Right atrium auricular region (tissue), 2 donors: ENCODE measurements around the gene NEMP2. TPM values are rescaled to one million over a fixed set of nuclear protein-coding genes. Genes with fewer than 3 reads are reported as not detected.
A peak's percentile ranks its signal among the peaks of the same experiment; 100 is the strongest.

Experiments used
- DNase-seq: peaks from one replicate; pipeline ENCODE4 v3.0.0-alpha.2; 2019; ENCODE audit warnings: low spot score
- H3K27ac ChIP-seq, 2 donors: fragments of 200-600 bp; sonication (generic); 1 replicate in 1 of 2; 2 replicates in 1 of 2; pipeline ENCODE4 v1.5.1; 2016 to 2019
- H3K27me3 ChIP-seq, 2 donors: fragments of 200-600 bp; sonication (generic); one replicate each; pipeline versions ENCODE4 v1.5.1 to v1.6.0; 2017 to 2019
- H3K36me3 ChIP-seq: fragments of 200-600 bp; sonication (generic); one replicate; pipeline ENCODE4 v1.5.1; 2016
- H3K4me1 ChIP-seq, 2 donors: fragments of 200-600 bp; sonication (generic); one replicate each; pipeline versions ENCODE4 v1.5.1 to v1.6.0; 2017 to 2019
- H3K4me3 ChIP-seq, 2 donors: fragments of 200-600 bp; sonication (generic); 1 replicate in 1 of 2; 2 replicates in 1 of 2; pipeline ENCODE4 v1.5.1; 2017 to 2019; ENCODE audit warnings: mild to moderate bottlenecking in 1 of 2, moderate library complexity in 1 of 2
- H3K9me3 ChIP-seq, 2 donors: fragments of 200-600 bp; sonication (generic); one replicate each; pipeline ENCODE4 v1.5.1; 2019
- CTCF ChIP-seq, 2 donors: fragments of 200-600 bp; sonication (generic); IDR thresholded peaks; one replicate each; pipeline ENCODE4 v1.5.1; 2019; ENCODE audit warnings: antibody characterized with exemption in 2 of 2
- total RNA-seq, 2 donors: library from RNA; depleted of rRNA; stranded (reverse); fragments of >200 nt; gene quantifications; one replicate each; pipeline ENCODE4 v1.1.0, GENCODE V29; 2016

NEMP2 gene
- total RNA-seq, 2 donors from 2014 or later = 2.7 to 3.3 TPM

GRCh38 chr2:190545093-190545492, 10.6 kb upstream of the NEMP2 start:
- peak overlapping the region; percentile 19 to 33 for H3K27ac ChIP-seq
- peaks cover 0 to 23% of the 10 kb centered on the region in 2 donors for H3K9me3 ChIP-seq
- peak overlapping the region in 1 of 2 donors; percentile 26 for H3K4me3 ChIP-seq
- H3K4me1 ChIP-seq = no peaks in the 10 kb centered on the region
- H3K36me3 ChIP-seq = no peaks in the 10 kb centered on the region
- no peak for DNase-seq
- TF ChIP-seq CTCF (IDR thresholded peaks at IDR 0.05) = no peak
- no peaks in the 10 kb centered on the region for H3K27me3 ChIP-seq

- DNase-seq = no peak
- Histone ChIP-seq H3K9me3 (peaks cover 0 to 37% of the 10 kb centered on the region in 2 donors), H3K4me1 (peaks cover 0 to 8% of the 10 kb centered on the region in 2 donors), H3K4me3 (no peak overlapping the region), H3K27me3 (no peaks in the 10 kb centered on the region), H3K27ac (no peak overlapping the region), H3K36me3 (no peaks in the 10 kb centered on the region)
- no peak for TF ChIP-seq CTCF (IDR thresholded peaks at IDR 0.05)
Measured at GRCh38 chr2:190540048-190540447, 5.5 kb upstream of the NEMP2 start.

DNA sequence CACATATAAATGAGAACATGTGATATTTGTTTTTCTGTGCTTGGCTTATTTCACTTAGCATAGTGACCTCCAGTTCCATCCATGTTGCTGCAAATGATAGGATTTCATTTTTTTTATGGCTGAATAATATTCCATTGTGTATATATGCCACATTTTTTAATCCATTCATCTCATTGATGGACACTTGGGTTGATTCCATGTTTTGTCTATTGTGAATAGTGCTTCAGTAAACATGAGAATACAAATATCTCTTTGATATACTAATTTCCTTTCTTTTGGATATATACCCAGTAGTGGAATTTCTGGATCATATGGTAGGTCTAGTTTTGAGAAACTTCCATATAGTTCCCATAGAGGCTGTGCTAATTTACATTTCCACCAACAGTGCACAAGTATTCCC, 3.7 kb upstream of the NEMP2 start:
- peaks cover 0 to 37% of the 10 kb centered on the region in 2 donors for H3K9me3 ChIP-seq
- H3K36me3 ChIP-seq = no peaks in the 10 kb centered on the region
- no peak overlapping the region for H3K4me3 ChIP-seq
- no peaks in the 10 kb centered on the region for H3K27me3 ChIP-seq
- no peak for DNase-seq
- peaks cover 0 to 15% of the 10 kb centered on the region in 2 donors for H3K4me1 ChIP-seq
- no peak overlapping the region for H3K27ac ChIP-seq
- TF ChIP-seq CTCF (IDR thresholded peaks at IDR 0.05) = no peak

DNA sequence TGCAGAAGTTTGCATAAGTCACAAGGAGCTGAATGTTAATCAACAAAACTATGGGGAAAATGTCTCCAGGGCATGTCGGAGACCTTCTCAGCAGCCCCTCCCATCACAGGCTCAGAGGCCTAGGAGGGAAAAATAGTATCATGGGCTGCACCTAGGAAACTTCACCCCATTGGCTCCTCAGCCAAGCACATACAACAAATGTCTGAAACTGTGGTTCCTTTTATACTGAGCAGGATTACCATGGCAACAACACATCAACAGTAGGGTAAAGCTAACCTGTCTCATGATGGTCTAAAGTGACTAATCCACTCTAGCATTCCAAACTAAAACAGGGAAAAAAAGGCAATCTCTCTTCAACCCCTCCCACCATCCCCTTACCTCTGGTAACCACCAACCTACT, 3.2 kb upstream of the NEMP2 start:
- no peak for DNase-seq
- no peak overlapping the region for H3K4me3 ChIP-seq
- peaks cover 0 to 20% of the 10 kb centered on the region in 2 donors for H3K4me1 ChIP-seq
- H3K36me3 ChIP-seq = no peaks in the 10 kb centered on the region
- H3K27me3 ChIP-seq = no peaks in the 10 kb centered on the region
- no peak for TF ChIP-seq CTCF (IDR thresholded peaks at IDR 0.05)
- no peak overlapping the region for H3K27ac ChIP-seq
- H3K9me3 ChIP-seq = peaks cover 0 to 37% of the 10 kb centered on the region in 2 donors

DNA sequence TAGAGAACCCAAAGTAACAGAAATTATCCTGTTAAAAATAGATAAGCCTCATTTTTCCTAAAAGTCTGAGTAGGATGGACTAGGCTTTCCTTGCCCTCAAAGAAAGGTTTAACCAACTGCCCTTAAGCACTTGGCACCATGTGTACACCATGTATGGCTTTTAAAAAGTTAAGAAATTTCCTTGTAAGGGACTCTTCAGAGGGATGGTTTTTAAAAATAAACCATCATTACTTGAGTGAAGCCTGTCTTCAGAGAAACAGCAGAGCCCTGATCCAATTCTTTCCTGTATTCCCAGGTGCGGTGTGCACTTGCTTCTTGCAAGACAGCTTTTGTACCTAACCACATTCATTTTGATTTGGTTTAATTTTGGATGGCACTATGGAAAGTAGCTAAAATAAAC, 1.1 kb upstream of the NEMP2 start:
- no peak for TF ChIP-seq CTCF (IDR thresholded peaks at IDR 0.05)
- Histone ChIP-seq H3K27me3 (no peaks in the 10 kb centered on the region), H3K4me1 (peaks cover 0 to 37% of the 10 kb centered on the region in 2 donors), H3K36me3 (no peaks in the 10 kb centered on the region), H3K4me3 (peak overlapping the region; percentile 55 to 81), H3K27ac (peak overlapping the region; percentile 97 to 98), H3K9me3 (peaks cover 0 to 18% of the 10 kb centered on the region in 2 donors)
- DNase-seq = no peak

- no peak for DNase-seq
- TF ChIP-seq CTCF (IDR thresholded peaks at IDR 0.05) = no peak
- no peaks in the 10 kb centered on the region for H3K36me3 ChIP-seq
- H3K4me3 ChIP-seq = peak overlapping the region; percentile 55 to 81
- no peaks in the 10 kb centered on the region for H3K27me3 ChIP-seq
- peaks cover 0 to 42% of the 10 kb centered on the region in 2 donors for H3K4me1 ChIP-seq
- H3K9me3 ChIP-seq = peaks cover 0 to 13% of the 10 kb centered on the region in 2 donors
- peak overlapping the region; percentile 97 to 98 for H3K27ac ChIP-seq
Measured at GRCh38 chr2:190535121-190535439, 558 bp upstream of the NEMP2 start.
